HepG2 (cell line): ENCODE results near the gene MAPK11. TPM values are rescaled to one million over a fixed set of nuclear protein-coding genes. Genes with fewer than 3 reads are reported as not detected.

Experiments used
- ATAC-seq: fragments of 200-7000 bp; cut with Tn5 transposase; 3 replicates; pipeline ENCODE4 v1.9.1; 2020; ENCODE audit warnings: mild to moderate bottlenecking, moderate library complexity
- BruUV-seq: library from RNA; stranded (reverse); fragments of 400-500 nt; replicated peaks from 2 replicates; lab custom pipeline; 2021; lab: Mats Ljungman, UMichigan
- CTCF ChIA-PET: fragments of 300-600 bp; formaldehyde crosslinking; extraction: SDS; loops from one replicate; lab custom pipeline; 2021; ENCODE audit warnings: low total read pairs, inconsistent platforms, low intra/inter-chr PET ratio; lab: Yijun Ruan, JAX
- POLR2A ChIA-PET: fragments of 350-600 bp; sonication (Branson Sonifier 250); formaldehyde crosslinking; loops from one replicate; lab custom pipeline; 2020; ENCODE audit warnings: antibody characterized with exemption, inconsistent platforms; lab: Yijun Ruan, JAX
- DNase-seq: peaks from one replicate; pipeline ENCODE4 v3.0.0-alpha.2; 2015; ENCODE audit warnings: low spot score
- FAIRE-seq: peaks from 3 replicates; lab custom pipeline; 2011; peaks lifted over from hg19 to GRCh38; lab: Jason Lieb, UNC
- H2AFZ ChIP-seq: one replicate; pipeline ENCODE4 v1.6.1; 2011; ENCODE audit warnings: low read length, inconsistent platforms
- H3K27ac ChIP-seq: fragments of 300-600 bp; 3 replicates; pipeline ENCODE4 v1.8.0; 2011; ENCODE audit warnings: mixed run types, mild to moderate bottlenecking, mixed read lengths, low read length, inconsistent platforms; ENCODE audit not compliant: insufficient read depth; ENCODE audit errors: extremely low read length
- H3K27me3 ChIP-seq, 2 experiments: fragments of 200-600 bp in 1 of 2; 2 replicates in 1 of 2; 3 replicates in 1 of 2; pipeline versions ENCODE4 v1.6.0 to v1.8.0; 2011; ENCODE audit warnings: low read length in 2 of 2, mild to moderate bottlenecking in 2 of 2, moderate library complexity in 2 of 2, inconsistent platforms in 1 of 2; ENCODE audit not compliant: insufficient read depth in 2 of 2, control insufficient read depth in 1 of 2
- H3K36me3 ChIP-seq, 2 experiments: fragments of 200-600 bp in 1 of 2; replicated peaks in 1 of 2; 2 replicates in 1 of 2; 3 replicates in 1 of 2; pipeline versions ENCODE4 v1.5.1 to v1.8.0; 2011; ENCODE audit warnings: low read length in 2 of 2, inconsistent platforms in 1 of 2; ENCODE audit not compliant: insufficient read depth in 2 of 2, control insufficient read depth in 1 of 2
- H3K4me1 ChIP-seq: 2 replicates; pipeline ENCODE4 v1.5.1; 2012; ENCODE audit warnings: low read length, inconsistent platforms; ENCODE audit not compliant: insufficient read depth
- H3K4me2 ChIP-seq: 2 replicates; pipeline ENCODE4 v1.6.0; 2011; ENCODE audit warnings: low read depth, low read length, inconsistent platforms
- H3K4me3 ChIP-seq, 3 experiments: fragments of 200-600 bp in 1 of 3; sonication (generic), shearing (Covaris generic) in 1 of 3; replicated peaks in 1 of 3; 2 replicates each; pipeline ENCODE4 v1.5.1; 2011 to 2016; ENCODE audit warnings: low read length in 3 of 3, inconsistent platforms in 2 of 3, low read depth in 2 of 3, mild to moderate bottlenecking in 2 of 3, control low read depth in 1 of 3, mixed read lengths in 1 of 3; ENCODE audit not compliant: insufficient read depth in 1 of 3
- H3K79me2 ChIP-seq: one replicate; pipeline ENCODE4 v1.6.1; 2011; ENCODE audit warnings: low read length, inconsistent platforms; ENCODE audit not compliant: insufficient read depth
- H3K9ac ChIP-seq: 2 replicates; pipeline ENCODE4 v1.6.0; 2011; ENCODE audit warnings: mild to moderate bottlenecking, low read depth, low read length, inconsistent platforms; ENCODE audit not compliant: insufficient read depth
- H3K9me3 ChIP-seq: 2 replicates; pipeline ENCODE4 v1.5.1; 2012; ENCODE audit warnings: mild to moderate bottlenecking, low read length
- H4K20me1 ChIP-seq: 2 replicates; pipeline ENCODE4 v1.6.0; 2011; ENCODE audit warnings: inconsistent platforms, mild to moderate bottlenecking, low read length, moderate library complexity; ENCODE audit not compliant: insufficient read depth
- BRD4 ChIP-seq: sonication (generic); formaldehyde crosslinking; IDR thresholded peaks from 2 replicates; pipeline ENCODE4 v1.4.0; 2020; ENCODE audit warnings: missing genetic modification reagents
- CENPBD1 ChIP-seq: sonication (generic); formaldehyde crosslinking; IDR thresholded peaks from 2 replicates; pipeline ENCODE4 v1.8.0; 2022; ENCODE audit warnings: missing genetic modification reagents, low read depth, mild to moderate bottlenecking, borderline replicate concordance
- SNAPC5 ChIP-seq: sonication (generic); formaldehyde crosslinking; IDR thresholded peaks from 2 replicates; pipeline ENCODE4 v1.8.1; 2023; ENCODE audit warnings: mild to moderate bottlenecking, missing genetic modification reagents, borderline replicate concordance
- ZBTB33 ChIP-seq: sonication (generic); formaldehyde crosslinking; IDR thresholded peaks from 2 replicates; pipeline ENCODE4 v1.4.0; 2020; ENCODE audit warnings: missing genetic modification reagents
- WGBS: methylation state at CpG from one replicate; pipeline ENCODE4 v1.1.6; 2017; ENCODE audit warnings: low lambda C conversion rate; 5-methylcytosine and 5-hydroxymethylcytosine counted together
- in situ Hi-C: cut with HindIII; loops from 2 replicates; pipeline ENCODE4 v1.10.0; 2017; ENCODE audit warnings: low pct_unique_long_range_greater_than_20kb; ENCODE audit not compliant: extremely low pct_ligation_motif_present
- intact Hi-C: fragments of 100-400 bp; cut with micrococcal nuclease; formaldehyde crosslinking; loops from one replicate; pipeline ENCODE4 v1.10.0; 2022; ENCODE audit not compliant: unreplicated experiment
- polyA plus RNA-seq, 8 experiments: library from polyadenylated mRNA; depleted of rRNA in 3 of 8; stranded (reverse) in 7 of 8; unstranded in 1 of 8; fragments of >200 nt; fragmentation: Illumina TruSeq in 4 of 8; extraction: Trizol in 4 of 8; gene quantifications; 2 replicates each; pipeline versions ENCODE4 v1.2.1 to v1.2.3, GENCODE V29; 2011 to 2016; ENCODE audit warnings: low read depth in 4 of 8, missing spikeins in 1 of 8, mixed read lengths in 1 of 8; ENCODE audit not compliant: insufficient read depth in 1 of 8
- total RNA-seq, 5 experiments: library from RNA; depleted of rRNA; stranded (reverse); fragments of >200 nt; fragmentation: Illumina TruSeq; extraction: Trizol; gene quantifications; 2 replicates each; pipeline ENCODE4 v1.2.3, GENCODE V29; 2016; ENCODE audit warnings: low read depth in 1 of 5

The MAPK11 gene
- total and polyA plus RNA-seq, 2 of the 13 experiments (the other 11 are each of a cell fraction or from before 2014, with no cell fraction given), result 0.15 to 0.17 TPM

GRCh38 chr22:50313600-50313999, 43.4 kb upstream of the MAPK11 start:
- WGBS, result 80% methylated on average over 4 of the region's 17 CpGs
- Histone ChIP-seq H3K27ac (no peak overlapping the region), H3K4me2 (no peak overlapping the region), H3K4me3 (no peak overlapping the region), H3K27me3 (peaks cover 0 to 1% of the 10 kb centered on the region in 2 experiments; a peak in 2 of 5 replicates), H3K79me2 (no peaks in the 10 kb centered on the region), H3K9ac (no peak overlapping the region), H2AFZ (no peak overlapping the region), H3K4me1 (peaks cover 72% of the 10 kb centered on the region), H3K9me3 (no peaks in the 10 kb centered on the region), H3K36me3 (no peaks in the 10 kb centered on the region), H4K20me1 (no peaks in the 10 kb centered on the region)
- no TSS peak for BruUV-seq
- ChIA-PET CTCF (no interaction called here), POLR2A (interaction anchor here (1.7 kb wide), 1 partner anchor 19 kb away, joined by 6 read pairs; no protein-coding TSS in a partner anchor)
- intact Hi-C loops, result no loop called here
- ATAC-seq, result no peak
- no peak for FAIRE-seq
- no peak for DNase-seq
- in situ Hi-C loops, result no loop called here
- TF ChIP-seq BRD4 (CRISPR knock-in tag), result no peak
- peak; percentile 46; the same call in 1 of the 2 replicates for TF ChIP-seq ZBTB33 (CRISPR knock-in tag)

- no peaks in the 10 kb centered on the region for H3K79me2 ChIP-seq
- H2AFZ ChIP-seq, result no peak overlapping the region
- no peak overlapping the region for H3K4me3 ChIP-seq
- H3K4me1 ChIP-seq, result peaks cover 77% of the 10 kb centered on the region
- H3K4me2 ChIP-seq, result no peak overlapping the region
- intact Hi-C loops (no loop called here), in situ Hi-C loops (no loop called here)
- no peaks in the 10 kb centered on the region for H4K20me1 ChIP-seq
- no TSS peak for BruUV-seq
- 53% methylated on average over 3 of the region's 7 CpGs for WGBS
- H3K9ac ChIP-seq, result no peak overlapping the region
- POLR2A ChIA-PET, result interaction anchor here (1.7 kb wide), 1 partner anchor 19 kb away, joined by 6 read pairs; no protein-coding TSS in a partner anchor
- CTCF ChIA-PET, result no interaction called here
- no peak for FAIRE-seq
- H3K9me3 ChIP-seq, result no peaks in the 10 kb centered on the region
- no peaks in the 10 kb centered on the region for H3K36me3 ChIP-seq
- DNase-seq, result no peak
- no peak overlapping the region for H3K27ac ChIP-seq
- TF ChIP-seq CENPBD1 (CRISPR knock-in tag) (no peak), SNAPC5 (CRISPR knock-in tag) (no peak)
- TF ChIP-seq, all 625 proteins: peak for 0
- H3K27me3 ChIP-seq, result peaks cover 0 to 1% of the 10 kb centered on the region in 2 experiments; a peak in 2 of 5 replicates
- no peak for ATAC-seq
Observed at GRCh38 chr22:50313021-50313420, 42.8 kb upstream of the MAPK11 start.
